Stimulated activated naive CD8-positive, alpha-beta T cell treated with anti-CD3 and anti-CD28 coated beads, Interleukin-15, Interleukin-2, amounts not matched to agents 100 ng/mL and 50 ng/mL, for 24 hours (primary cell): ENCODE data around the gene TENM4.

ENCODE experiments used
- H3K27ac Mint-ChIP-seq: one replicate; pipeline ENCODE4 v1.8.0; 2021; ENCODE audit warnings: mild to moderate bottlenecking, mixed read lengths
- H3K27me3 Mint-ChIP-seq: one replicate; pipeline ENCODE4 v1.8.0; 2021; ENCODE audit warnings: mixed read lengths
- H3K36me3 Mint-ChIP-seq: one replicate; pipeline ENCODE4 v1.8.0; 2021; ENCODE audit warnings: low read depth, mixed read lengths
- H3K4me1 Mint-ChIP-seq: one replicate; pipeline ENCODE4 v1.8.0; 2021; ENCODE audit warnings: low read depth, mixed read lengths
- H3K4me3 Mint-ChIP-seq: one replicate; pipeline ENCODE4 v1.8.0; 2021; ENCODE audit warnings: mild to moderate bottlenecking, mixed read lengths
- H3K9me3 Mint-ChIP-seq: one replicate; pipeline ENCODE4 v1.8.0; 2021; ENCODE audit warnings: mixed read lengths

Gene TENM4

GRCh38 chr11:79219186-79220045 is 221.4 kb downstream of the TENM4 start:
- Mint-ChIP-seq H3K27ac (no peak overlapping the region), H3K4me3 (no peak overlapping the region), H3K9me3 (no peaks in the 10 kb centered on the region), H3K4me1 (no peaks in the 10 kb centered on the region), H3K36me3 (no peaks in the 10 kb centered on the region), H3K27me3 (peaks cover 3% of the 10 kb centered on the region)

- Mint-ChIP-seq H3K4me1 (no peaks in the 10 kb centered on the region), H3K36me3 (no peaks in the 10 kb centered on the region), H3K27me3 (no peaks in the 10 kb centered on the region), H3K4me3 (no peak overlapping the region), H3K9me3 (no peaks in the 10 kb centered on the region), H3K27ac (no peak overlapping the region)
Measured at GRCh38 chr11:79212741-79213190, 228.1 kb downstream of the TENM4 start.

DNA sequence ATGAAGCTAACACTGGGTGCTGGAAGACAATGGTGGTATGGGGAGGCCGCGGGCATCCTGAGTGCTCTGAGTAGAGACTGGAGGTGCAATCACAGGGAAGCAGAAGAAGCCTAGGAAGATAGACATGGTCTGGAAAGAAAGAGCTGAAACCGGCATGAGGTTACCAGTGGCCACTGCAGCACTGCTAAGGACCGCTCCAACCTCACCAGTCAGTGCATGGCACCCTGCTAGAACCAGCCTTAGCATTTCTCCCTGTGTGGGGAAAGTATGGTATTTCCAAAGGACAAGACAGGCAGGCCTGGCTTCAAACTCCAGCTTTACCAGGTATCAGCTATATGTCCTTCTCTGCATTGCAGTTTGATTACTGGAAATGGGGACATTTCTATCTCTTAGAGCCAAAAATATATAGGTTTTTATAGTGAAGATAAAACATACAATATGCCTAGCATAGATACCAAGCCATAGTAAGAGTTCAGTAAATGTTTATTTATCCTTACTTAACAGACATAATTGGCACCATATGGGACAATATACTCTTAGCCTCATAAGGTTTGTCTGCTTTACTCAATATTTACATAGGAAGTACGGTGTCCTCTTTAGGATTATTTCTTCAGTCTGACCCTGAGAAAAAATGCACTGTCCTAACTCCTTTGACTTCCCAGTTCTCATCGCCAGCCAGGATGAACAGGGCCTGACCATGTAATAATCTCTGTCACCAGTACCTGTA is 231.1 kb downstream of the TENM4 start:
- H3K4me3 Mint-ChIP-seq, result no peak overlapping the region
- no peaks in the 10 kb centered on the region for H3K36me3 Mint-ChIP-seq
- H3K27me3 Mint-ChIP-seq, result no peaks in the 10 kb centered on the region
- H3K4me1 Mint-ChIP-seq, result no peaks in the 10 kb centered on the region
- no peaks in the 10 kb centered on the region for H3K9me3 Mint-ChIP-seq
- H3K27ac Mint-ChIP-seq, result no peak overlapping the region

DNA sequence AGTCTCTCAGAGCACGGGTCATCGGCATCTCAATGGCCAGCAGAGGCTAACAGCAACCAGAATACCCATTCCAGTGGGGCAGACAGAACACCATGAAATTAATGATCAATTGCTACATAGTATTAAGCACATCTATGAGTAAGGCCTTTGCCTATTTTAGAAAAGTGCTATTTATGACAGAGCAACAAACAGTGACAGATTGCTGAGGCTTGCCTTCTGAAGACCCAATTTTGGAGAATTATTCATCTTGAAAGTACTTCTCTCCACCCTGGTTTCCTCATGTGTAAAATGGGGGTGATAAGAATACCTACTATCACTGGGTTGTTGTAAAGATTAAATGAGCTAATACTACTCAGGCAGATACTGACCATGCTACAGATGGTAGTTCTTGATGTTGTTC is 232.7 kb downstream of the TENM4 start:
- no peak overlapping the region for H3K27ac Mint-ChIP-seq
- H3K36me3 Mint-ChIP-seq, result no peaks in the 10 kb centered on the region

DNA sequence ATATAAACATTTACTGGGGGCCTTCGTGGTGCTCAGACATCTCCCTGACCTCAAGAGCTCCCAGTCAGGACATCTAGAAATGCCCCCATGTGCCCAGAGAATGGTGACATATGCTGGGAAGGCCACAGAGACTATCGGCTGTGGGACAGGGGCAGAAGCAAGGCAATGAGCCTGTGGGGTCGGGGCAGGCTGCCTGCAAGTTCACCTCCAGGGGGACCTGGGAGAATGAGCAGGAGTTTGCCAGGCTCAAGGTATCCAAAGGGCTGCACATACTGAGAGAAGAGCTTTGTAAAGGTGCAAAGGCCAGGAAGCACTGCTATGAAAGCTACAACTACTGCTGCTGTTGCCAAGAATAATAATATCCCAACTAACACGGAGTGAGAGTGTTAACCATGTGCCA is 233.9 kb downstream of the TENM4 start:
- no peaks in the 10 kb centered on the region for H3K4me1 Mint-ChIP-seq
- no peaks in the 10 kb centered on the region for H3K36me3 Mint-ChIP-seq
- no peak overlapping the region for H3K27ac Mint-ChIP-seq
- H3K4me3 Mint-ChIP-seq, result no peak overlapping the region
- H3K9me3 Mint-ChIP-seq, result no peaks in the 10 kb centered on the region
- H3K27me3 Mint-ChIP-seq, result peaks cover 4% of the 10 kb centered on the region

More for the DNA sequence above, 232.7 kb downstream of the TENM4 start:
- no peak overlapping the region for H3K4me3 Mint-ChIP-seq
- H3K9me3 Mint-ChIP-seq, result no peaks in the 10 kb centered on the region
- no peaks in the 10 kb centered on the region for H3K4me1 Mint-ChIP-seq
- peaks cover 4% of the 10 kb centered on the region for H3K27me3 Mint-ChIP-seq

DNA sequence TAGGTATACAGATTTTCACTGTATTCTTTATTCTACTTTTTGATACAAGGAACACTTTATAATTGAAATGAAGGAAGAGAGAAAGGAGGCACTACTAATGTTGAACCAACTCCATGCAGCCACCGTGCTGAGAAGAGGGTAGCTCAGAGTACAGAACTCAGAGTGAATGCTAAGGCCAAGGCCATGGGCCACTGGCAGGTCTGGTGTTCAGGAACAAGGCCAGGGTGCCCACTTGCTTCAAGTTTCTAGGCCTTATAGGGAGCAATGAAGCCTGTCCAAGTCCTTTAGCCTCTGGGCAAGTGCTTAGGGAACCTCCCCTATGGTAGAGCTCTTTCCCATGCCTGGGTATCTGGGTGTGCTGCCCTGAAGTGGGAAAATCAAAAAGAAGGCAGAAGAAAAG is 235.0 kb downstream of the TENM4 start:
- H3K27ac Mint-ChIP-seq, result no peak overlapping the region
- H3K4me1 Mint-ChIP-seq, result no peaks in the 10 kb centered on the region
- peaks cover 4% of the 10 kb centered on the region for H3K27me3 Mint-ChIP-seq
- H3K4me3 Mint-ChIP-seq, result no peak overlapping the region
- H3K9me3 Mint-ChIP-seq, result no peaks in the 10 kb centered on the region
- no peaks in the 10 kb centered on the region for H3K36me3 Mint-ChIP-seq

- Mint-ChIP-seq H3K36me3 (no peaks in the 10 kb centered on the region), H3K4me1 (no peaks in the 10 kb centered on the region)
Measured at GRCh38 chr11:79201677-79202347, 239.0 kb downstream of the TENM4 start.

DNA sequence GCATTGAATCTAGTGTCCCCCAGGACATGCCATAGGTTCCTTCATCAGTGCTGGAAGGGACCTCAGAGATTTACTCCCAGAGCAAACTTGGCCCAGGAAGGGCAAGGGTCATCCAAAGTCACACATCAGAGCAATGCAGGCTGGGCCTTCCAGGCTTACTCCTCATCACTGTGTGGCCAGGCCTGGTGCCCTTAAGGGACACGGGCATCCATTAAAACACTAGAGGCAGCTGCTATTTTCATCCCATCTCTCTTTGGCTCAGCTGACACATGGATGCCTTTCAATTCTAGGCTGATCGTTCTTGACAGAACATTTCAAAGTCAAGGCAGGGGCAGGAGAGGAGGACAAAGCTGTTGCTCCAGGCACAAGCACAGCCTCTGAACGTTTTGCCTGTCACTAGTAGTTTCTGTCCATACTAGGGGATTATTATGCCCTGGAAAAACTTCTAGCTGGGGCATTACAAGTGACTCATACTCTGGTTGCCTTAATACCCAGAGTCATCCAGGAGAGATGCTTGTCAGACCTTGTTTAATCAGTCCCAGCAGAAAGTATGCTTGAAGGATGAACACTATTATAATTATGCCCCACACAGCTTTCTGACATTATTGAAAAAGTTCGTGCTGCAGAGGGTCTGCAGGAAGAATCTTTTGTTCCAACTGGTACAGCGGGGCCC is 240.3 kb downstream of the TENM4 start:
- H3K4me3 Mint-ChIP-seq, result no peak overlapping the region
- H3K9me3 Mint-ChIP-seq, result no peaks in the 10 kb centered on the region
- no peaks in the 10 kb centered on the region for H3K36me3 Mint-ChIP-seq
- H3K27me3 Mint-ChIP-seq, result peaks cover 4% of the 10 kb centered on the region
- H3K4me1 Mint-ChIP-seq, result no peaks in the 10 kb centered on the region
- H3K27ac Mint-ChIP-seq, result no peak overlapping the region

More at GRCh38 chr11:79201677-79202347, 239.0 kb downstream of the TENM4 start:
- no peak overlapping the region for H3K27ac Mint-ChIP-seq
- H3K9me3 Mint-ChIP-seq, result no peaks in the 10 kb centered on the region
- H3K4me3 Mint-ChIP-seq, result no peak overlapping the region
- H3K27me3 Mint-ChIP-seq, result peaks cover 4% of the 10 kb centered on the region

GRCh38 chr11:79199729-79200354 is 241.0 kb downstream of the TENM4 start:
- H3K36me3 Mint-ChIP-seq, result no peaks in the 10 kb centered on the region
- no peaks in the 10 kb centered on the region for H3K9me3 Mint-ChIP-seq
- no peak overlapping the region for H3K4me3 Mint-ChIP-seq
- H3K27me3 Mint-ChIP-seq, result peaks cover 4% of the 10 kb centered on the region
- no peaks in the 10 kb centered on the region for H3K4me1 Mint-ChIP-seq
- no peak overlapping the region for H3K27ac Mint-ChIP-seq

DNA sequence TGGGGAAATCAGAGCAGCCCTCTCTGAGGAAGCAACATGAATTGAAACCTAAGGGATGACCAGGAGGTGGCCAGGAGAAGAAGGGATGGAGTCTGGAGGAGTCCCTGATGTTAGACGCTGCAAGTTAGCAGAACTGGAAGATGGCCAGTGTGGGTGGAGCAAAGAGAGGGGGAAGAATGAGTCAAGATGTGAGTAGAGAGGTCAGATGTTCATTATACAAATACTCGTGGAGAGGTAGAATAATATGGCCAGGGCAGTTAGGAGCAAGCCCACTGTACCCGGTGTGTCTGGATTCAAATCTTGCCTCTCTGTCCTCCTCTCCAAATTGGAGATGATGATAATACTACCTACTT is 242.0 kb downstream of the TENM4 start:
- Mint-ChIP-seq H3K36me3 (no peaks in the 10 kb centered on the region), H3K4me3 (no peak overlapping the region), H3K9me3 (no peaks in the 10 kb centered on the region), H3K27me3 (peaks cover 3% of the 10 kb centered on the region), H3K27ac (no peak overlapping the region), H3K4me1 (no peaks in the 10 kb centered on the region)

GRCh38 chr11:79198203-79198897 is 242.5 kb downstream of the TENM4 start:
- Mint-ChIP-seq H3K27me3 (no peaks in the 10 kb centered on the region), H3K27ac (no peak overlapping the region), H3K9me3 (no peaks in the 10 kb centered on the region), H3K36me3 (no peaks in the 10 kb centered on the region), H3K4me1 (no peaks in the 10 kb centered on the region), H3K4me3 (no peak overlapping the region)

- no peaks in the 10 kb centered on the region for H3K4me1 Mint-ChIP-seq
- no peak overlapping the region for H3K27ac Mint-ChIP-seq
- H3K27me3 Mint-ChIP-seq, result no peaks in the 10 kb centered on the region
- no peak overlapping the region for H3K4me3 Mint-ChIP-seq
- no peaks in the 10 kb centered on the region for H3K36me3 Mint-ChIP-seq
- no peaks in the 10 kb centered on the region for H3K9me3 Mint-ChIP-seq
Measured at GRCh38 chr11:79196950-79197349, 243.9 kb downstream of the TENM4 start.

DNA sequence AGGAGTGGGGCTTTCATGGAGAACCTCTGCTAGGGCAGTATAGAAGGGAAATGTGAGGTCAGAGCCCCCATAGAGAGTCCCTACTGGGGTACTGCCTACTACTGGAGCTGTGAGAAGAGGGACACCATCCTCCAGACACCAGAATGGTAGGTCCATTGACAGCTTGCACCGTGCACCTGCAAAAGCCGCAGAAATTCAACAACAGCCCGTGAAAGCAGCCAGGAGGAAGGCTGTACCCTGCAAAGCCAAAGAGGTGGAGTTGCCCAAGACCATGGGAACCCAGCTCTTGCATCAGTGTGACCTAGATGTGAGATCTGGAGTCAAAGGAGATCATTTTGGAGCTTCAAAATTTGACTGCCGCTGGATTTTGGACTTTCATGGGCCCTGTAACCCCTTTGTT is 245.6 kb downstream of the TENM4 start:
- no peak overlapping the region for H3K4me3 Mint-ChIP-seq
- H3K4me1 Mint-ChIP-seq, result no peaks in the 10 kb centered on the region
- H3K27ac Mint-ChIP-seq, result no peak overlapping the region
- no peaks in the 10 kb centered on the region for H3K27me3 Mint-ChIP-seq
- H3K36me3 Mint-ChIP-seq, result no peaks in the 10 kb centered on the region
- no peaks in the 10 kb centered on the region for H3K9me3 Mint-ChIP-seq
